ENCODE data around the gene NMUR1. TPM values are rescaled to one million over a fixed set of nuclear protein-coding genes. Genes with fewer than 3 reads are reported as not detected.

NMUR1 gene
- total and polyA plus RNA-seq, 2 experiments from 2014 or later = 0.29 to 0.59 TPM

DNA sequence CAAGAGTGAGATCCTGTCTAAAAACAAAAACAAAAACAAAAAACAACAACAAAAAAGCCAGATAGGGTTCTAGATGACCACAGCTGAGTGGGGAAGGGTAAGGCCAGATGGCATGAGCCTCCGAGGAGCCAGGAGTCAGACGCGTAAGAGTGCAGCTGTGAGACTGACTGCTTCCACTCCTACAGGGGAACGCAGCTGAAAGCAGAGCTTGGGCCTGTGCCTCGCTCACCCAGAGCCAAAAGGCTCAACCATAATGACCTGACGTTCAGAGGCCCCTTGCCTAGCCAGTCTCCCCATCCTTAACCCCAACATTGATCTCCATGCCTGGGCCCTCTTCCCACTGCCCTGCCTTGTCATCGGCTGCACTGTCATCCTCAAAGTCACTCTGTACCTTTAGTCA is 39.4 kb downstream of the NMUR1 start (continued):
- TF ChIP-seq, protein P1, sequence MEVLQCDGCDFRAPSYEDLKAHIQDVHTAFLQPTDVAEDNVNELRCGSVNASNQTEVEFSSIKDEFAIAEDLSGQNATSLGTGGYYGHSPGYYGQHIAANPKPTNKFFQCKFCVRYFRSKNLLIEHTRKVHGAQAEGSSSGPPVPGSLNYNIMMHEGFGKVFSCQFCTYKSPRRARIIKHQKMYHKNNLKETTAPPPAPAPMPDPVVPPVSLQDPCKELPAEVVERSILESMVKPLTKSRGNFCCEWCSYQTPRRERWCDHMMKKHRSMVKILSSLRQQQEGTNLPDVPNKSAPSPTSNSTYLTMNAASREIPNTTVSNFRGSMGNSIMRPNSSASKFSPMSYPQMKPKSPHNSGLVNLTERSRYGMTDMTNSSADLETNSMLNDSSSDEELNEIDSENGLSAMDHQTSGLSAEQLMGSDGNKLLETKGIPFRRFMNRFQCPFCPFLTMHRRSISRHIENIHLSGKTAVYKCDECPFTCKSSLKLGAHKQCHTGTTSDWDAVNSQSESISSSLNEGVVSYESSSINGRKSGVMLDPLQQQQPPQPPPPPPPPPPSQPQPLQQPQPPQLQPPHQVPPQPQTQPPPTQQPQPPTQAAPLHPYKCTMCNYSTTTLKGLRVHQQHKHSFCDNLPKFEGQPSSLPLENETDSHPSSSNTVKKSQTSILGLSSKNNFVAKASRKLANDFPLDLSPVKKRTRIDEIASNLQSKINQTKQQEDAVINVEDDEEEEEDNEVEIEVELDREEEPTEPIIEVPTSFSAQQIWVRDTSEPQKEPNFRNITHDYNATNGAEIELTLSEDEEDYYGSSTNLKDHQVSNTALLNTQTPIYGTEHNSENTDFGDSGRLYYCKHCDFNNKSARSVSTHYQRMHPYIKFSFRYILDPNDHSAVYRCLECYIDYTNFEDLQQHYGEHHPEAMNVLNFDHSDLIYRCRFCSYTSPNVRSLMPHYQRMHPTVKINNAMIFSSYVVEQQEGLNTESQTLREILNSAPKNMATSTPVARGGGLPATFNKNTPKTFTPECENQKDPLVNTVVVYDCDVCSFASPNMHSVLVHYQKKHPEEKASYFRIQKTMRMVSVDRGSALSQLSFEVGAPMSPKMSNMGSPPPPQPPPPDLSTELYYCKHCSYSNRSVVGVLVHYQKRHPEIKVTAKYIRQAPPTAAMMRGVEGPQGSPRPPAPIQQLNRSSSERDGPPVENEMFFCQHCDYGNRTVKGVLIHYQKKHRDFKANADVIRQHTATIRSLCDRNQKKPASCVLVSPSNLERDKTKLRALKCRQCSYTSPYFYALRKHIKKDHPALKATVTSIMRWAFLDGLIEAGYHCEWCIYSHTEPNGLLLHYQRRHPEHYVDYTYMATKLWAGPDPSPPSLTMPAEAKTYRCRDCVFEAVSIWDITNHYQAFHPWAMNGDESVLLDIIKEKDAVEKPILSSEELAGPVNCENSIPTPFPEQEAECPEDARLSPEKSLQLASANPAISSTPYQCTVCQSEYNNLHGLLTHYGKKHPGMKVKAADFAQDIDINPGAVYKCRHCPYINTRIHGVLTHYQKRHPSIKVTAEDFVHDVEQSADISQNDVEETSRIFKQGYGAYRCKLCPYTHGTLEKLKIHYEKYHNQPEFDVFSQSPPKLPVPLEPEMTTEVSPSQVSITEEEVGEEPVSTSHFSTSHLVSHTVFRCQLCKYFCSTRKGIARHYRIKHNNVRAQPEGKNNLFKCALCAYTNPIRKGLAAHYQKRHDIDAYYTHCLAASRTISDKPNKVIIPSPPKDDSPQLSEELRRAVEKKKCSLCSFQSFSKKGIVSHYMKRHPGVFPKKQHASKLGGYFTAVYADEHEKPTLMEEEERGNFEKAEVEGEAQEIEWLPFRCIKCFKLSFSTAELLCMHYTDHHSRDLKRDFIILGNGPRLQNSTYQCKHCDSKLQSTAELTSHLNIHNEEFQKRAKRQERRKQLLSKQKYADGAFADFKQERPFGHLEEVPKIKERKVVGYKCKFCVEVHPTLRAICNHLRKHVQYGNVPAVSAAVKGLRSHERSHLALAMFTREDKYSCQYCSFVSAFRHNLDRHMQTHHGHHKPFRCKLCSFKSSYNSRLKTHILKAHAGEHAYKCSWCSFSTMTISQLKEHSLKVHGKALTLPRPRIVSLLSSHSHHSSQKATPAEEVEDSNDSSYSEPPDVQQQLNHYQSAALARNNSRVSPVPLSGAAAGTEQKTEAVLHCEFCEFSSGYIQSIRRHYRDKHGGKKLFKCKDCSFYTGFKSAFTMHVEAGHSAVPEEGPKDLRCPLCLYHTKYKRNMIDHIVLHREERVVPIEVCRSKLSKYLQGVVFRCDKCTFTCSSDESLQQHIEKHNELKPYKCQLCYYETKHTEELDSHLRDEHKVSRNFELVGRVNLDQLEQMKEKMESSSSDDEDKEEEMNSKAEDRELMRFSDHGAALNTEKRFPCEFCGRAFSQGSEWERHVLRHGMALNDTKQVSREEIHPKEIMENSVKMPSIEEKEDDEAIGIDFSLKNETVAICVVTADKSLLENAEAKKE (CRISPR knock-in tag; IDR thresholded peaks at IDR 0.05) = no peak
- TF ChIP-seq NANOG (IDR thresholded peaks at IDR 0.05; ENCODE audit: borderline replicate concordance) = no peak
- TF ChIP-seq JUNB (IDR thresholded peaks at IDR 0.05; ENCODE audit: unreplicated experiment) = no peak
- TF ChIP-seq, protein P2, sequence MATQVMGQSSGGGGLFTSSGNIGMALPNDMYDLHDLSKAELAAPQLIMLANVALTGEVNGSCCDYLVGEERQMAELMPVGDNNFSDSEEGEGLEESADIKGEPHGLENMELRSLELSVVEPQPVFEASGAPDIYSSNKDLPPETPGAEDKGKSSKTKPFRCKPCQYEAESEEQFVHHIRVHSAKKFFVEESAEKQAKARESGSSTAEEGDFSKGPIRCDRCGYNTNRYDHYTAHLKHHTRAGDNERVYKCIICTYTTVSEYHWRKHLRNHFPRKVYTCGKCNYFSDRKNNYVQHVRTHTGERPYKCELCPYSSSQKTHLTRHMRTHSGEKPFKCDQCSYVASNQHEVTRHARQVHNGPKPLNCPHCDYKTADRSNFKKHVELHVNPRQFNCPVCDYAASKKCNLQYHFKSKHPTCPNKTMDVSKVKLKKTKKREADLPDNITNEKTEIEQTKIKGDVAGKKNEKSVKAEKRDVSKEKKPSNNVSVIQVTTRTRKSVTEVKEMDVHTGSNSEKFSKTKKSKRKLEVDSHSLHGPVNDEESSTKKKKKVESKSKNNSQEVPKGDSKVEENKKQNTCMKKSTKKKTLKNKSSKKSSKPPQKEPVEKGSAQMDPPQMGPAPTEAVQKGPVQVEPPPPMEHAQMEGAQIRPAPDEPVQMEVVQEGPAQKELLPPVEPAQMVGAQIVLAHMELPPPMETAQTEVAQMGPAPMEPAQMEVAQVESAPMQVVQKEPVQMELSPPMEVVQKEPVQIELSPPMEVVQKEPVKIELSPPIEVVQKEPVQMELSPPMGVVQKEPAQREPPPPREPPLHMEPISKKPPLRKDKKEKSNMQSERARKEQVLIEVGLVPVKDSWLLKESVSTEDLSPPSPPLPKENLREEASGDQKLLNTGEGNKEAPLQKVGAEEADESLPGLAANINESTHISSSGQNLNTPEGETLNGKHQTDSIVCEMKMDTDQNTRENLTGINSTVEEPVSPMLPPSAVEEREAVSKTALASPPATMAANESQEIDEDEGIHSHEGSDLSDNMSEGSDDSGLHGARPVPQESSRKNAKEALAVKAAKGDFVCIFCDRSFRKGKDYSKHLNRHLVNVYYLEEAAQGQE (IDR thresholded peaks at IDR 0.05; ENCODE audit: unreplicated experiment) = no peak
- no peak for TF ChIP-seq POLR2AphosphoS5 (IDR thresholded peaks at IDR 0.05; ENCODE audit: low read depth)
- TF ChIP-seq ZNF331 (CRISPR knock-in tag; IDR thresholded peaks at IDR 0.05; ENCODE audit: low read depth) = no peak
- no peak for TF ChIP-seq EZH2 (IDR thresholded peaks at IDR 0.05; ENCODE audit: low read depth, unreplicated experiment)
- TF ChIP-seq, protein P3, sequence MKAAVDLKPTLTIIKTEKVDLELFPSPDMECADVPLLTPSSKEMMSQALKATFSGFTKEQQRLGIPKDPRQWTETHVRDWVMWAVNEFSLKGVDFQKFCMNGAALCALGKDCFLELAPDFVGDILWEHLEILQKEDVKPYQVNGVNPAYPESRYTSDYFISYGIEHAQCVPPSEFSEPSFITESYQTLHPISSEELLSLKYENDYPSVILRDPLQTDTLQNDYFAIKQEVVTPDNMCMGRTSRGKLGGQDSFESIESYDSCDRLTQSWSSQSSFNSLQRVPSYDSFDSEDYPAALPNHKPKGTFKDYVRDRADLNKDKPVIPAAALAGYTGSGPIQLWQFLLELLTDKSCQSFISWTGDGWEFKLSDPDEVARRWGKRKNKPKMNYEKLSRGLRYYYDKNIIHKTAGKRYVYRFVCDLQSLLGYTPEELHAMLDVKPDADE (IDR thresholded peaks at IDR 0.05) = no peak
